ENCODE measurements around the gene PIK3C2G.

The PIK3C2G gene

GRCh38 chr12:18358930-18359329 is 97.6 kb downstream of the PIK3C2G start:
- no peak overlapping the region for H3K4me2 ChIP-seq
- no peak overlapping the region for H3K4me3 ChIP-seq
- no peaks in the 10 kb centered on the region for H3K27me3 ChIP-seq
- peaks cover 0 to 7% (median 0%) of the 10 kb centered on the region in 11 experiments; a peak in 1 of 22 replicates for H3K9me3 ChIP-seq (replicated peaks in 1 of 11)
- H3K4me1 ChIP-seq, result no peaks in the 10 kb centered on the region
- no peak overlapping the region for H3K9ac ChIP-seq
- H4K20me1 ChIP-seq, result no peaks in the 10 kb centered on the region
- no peak for TF ChIP-seq Cebpa-rat (IDR thresholded peaks at IDR 0.05)
- H3K27ac ChIP-seq, result no peak overlapping the region
- no peaks in the 10 kb centered on the region for H3K36me3 ChIP-seq

GRCh38 chr12:18361433-18361832 is 100.1 kb downstream of the PIK3C2G start:
- Histone ChIP-seq H3K27me3 (no peaks in the 10 kb centered on the region), H3K4me3 (no peak overlapping the region), H3K9ac (no peak overlapping the region), H3K27ac (no peak overlapping the region), H3K4me2 (no peak overlapping the region), H4K20me1 (no peaks in the 10 kb centered on the region), H3K9me3 (replicated peaks in 1 of 11) (no peaks in the 10 kb centered on the region), H3K4me1 (no peaks in the 10 kb centered on the region), H3K36me3 (no peaks in the 10 kb centered on the region)
- no peak for TF ChIP-seq Cebpa-rat (IDR thresholded peaks at IDR 0.05)

GRCh38 chr12:18363321-18363720 is 102.0 kb downstream of the PIK3C2G start:
- Histone ChIP-seq H3K9me3 (replicated peaks in 1 of 11) (no peaks in the 10 kb centered on the region), H3K9ac (no peak overlapping the region), H3K4me2 (no peak overlapping the region), H3K27me3 (no peaks in the 10 kb centered on the region), H4K20me1 (no peaks in the 10 kb centered on the region), H3K27ac (no peak overlapping the region), H3K4me3 (no peak overlapping the region), H3K4me1 (no peaks in the 10 kb centered on the region), H3K36me3 (no peaks in the 10 kb centered on the region)
- no peak for TF ChIP-seq Cebpa-rat (IDR thresholded peaks at IDR 0.05)

- TF ChIP-seq Cebpa-rat (IDR thresholded peaks at IDR 0.05), result no peak
- H3K9ac ChIP-seq, result no peak overlapping the region
These were observed 107.3 kb downstream of the PIK3C2G start for GRCh38 chr12:18368594-18368993.

GRCh38 chr12:18373181-18373580 is 111.9 kb downstream of the PIK3C2G start:
- H3K4me1 ChIP-seq, result 0 out of 20 replicates have a peak, but pooled peaks cover 0 to 7% (median 0%) of the 10 kb centered on the region in 10 experiments
- TF ChIP-seq Cebpa-rat (IDR thresholded peaks at IDR 0.05), result no peak

More at GRCh38 chr12:18368594-18368993, 107.3 kb downstream of the PIK3C2G start:
- Histone ChIP-seq H3K27me3 (no peaks in the 10 kb centered on the region), H3K4me1 (0 out of 20 replicates have a peak, but pooled peaks cover 0 to 7% (median 0%) of the 10 kb centered on the region in 10 experiments), H3K4me3 (no peak overlapping the region), H3K27ac (no peak overlapping the region), H3K4me2 (no peak overlapping the region), H3K9me3 (replicated peaks in 1 of 11) (no peaks in the 10 kb centered on the region), H3K36me3 (no peaks in the 10 kb centered on the region), H4K20me1 (no peaks in the 10 kb centered on the region)

GRCh38 chr12:18375131-18375530 is 113.8 kb downstream of the PIK3C2G start:
- H3K27me3 ChIP-seq, result no peaks in the 10 kb centered on the region
- H3K4me1 ChIP-seq, result 0 out of 20 replicates have a peak, but pooled peaks cover 0 to 7% (median 0%) of the 10 kb centered on the region in 10 experiments
- no peaks in the 10 kb centered on the region for H4K20me1 ChIP-seq
- H3K36me3 ChIP-seq, result no peaks in the 10 kb centered on the region
- TF ChIP-seq Cebpa-rat (IDR thresholded peaks at IDR 0.05), result no peak
- no peak overlapping the region for H3K27ac ChIP-seq
- H3K4me3 ChIP-seq, result no peak overlapping the region
- no peak overlapping the region for H3K4me2 ChIP-seq
- H3K9me3 ChIP-seq (replicated peaks in 1 of 11), result peaks cover 0 to 25% (median 9%) of the 10 kb centered on the region in 11 experiments; a peak in 9 of 22 replicates
- no peak overlapping the region for H3K9ac ChIP-seq

More at GRCh38 chr12:18373181-18373580, 111.9 kb downstream of the PIK3C2G start:
- Histone ChIP-seq H3K27me3 (no peaks in the 10 kb centered on the region), H3K9ac (no peak overlapping the region), H3K9me3 (replicated peaks in 1 of 11) (peaks cover 0 to 25% (median 9%) of the 10 kb centered on the region in 11 experiments; a peak in 9 of 22 replicates), H4K20me1 (no peaks in the 10 kb centered on the region), H3K36me3 (no peaks in the 10 kb centered on the region), H3K4me2 (no peak overlapping the region), H3K4me3 (no peak overlapping the region), H3K27ac (no peak overlapping the region)

GRCh38 chr12:18375583-18375982 is 114.3 kb downstream of the PIK3C2G start:
- no peaks in the 10 kb centered on the region for H4K20me1 ChIP-seq
- H3K4me3 ChIP-seq, result no peak overlapping the region
- H3K27me3 ChIP-seq, result no peaks in the 10 kb centered on the region

GRCh38 chr12:18382236-18382885 is 121.0 kb downstream of the PIK3C2G start:
- no peak overlapping the region for H3K27ac ChIP-seq
- no peaks in the 10 kb centered on the region for H3K36me3 ChIP-seq
- H3K4me1 ChIP-seq, result peaks cover 0 to 11% (median 8%) of the 10 kb centered on the region in 10 experiments; a peak in 12 of 20 replicates
- no peaks in the 10 kb centered on the region for H4K20me1 ChIP-seq
- no peak for TF ChIP-seq Cebpa-rat (IDR thresholded peaks at IDR 0.05)
- no peak overlapping the region for H3K9ac ChIP-seq
- H3K4me2 ChIP-seq, result no peak overlapping the region
- no peaks in the 10 kb centered on the region for H3K27me3 ChIP-seq
- peaks cover 0 to 6% (median 0%) of the 10 kb centered on the region in 11 experiments; a peak in 3 of 22 replicates for H3K9me3 ChIP-seq (replicated peaks in 1 of 11)
- H3K4me3 ChIP-seq, result no peak overlapping the region

More at GRCh38 chr12:18375583-18375982, 114.3 kb downstream of the PIK3C2G start:
- TF ChIP-seq Cebpa-rat (IDR thresholded peaks at IDR 0.05), result no peak
- Histone ChIP-seq H3K36me3 (no peaks in the 10 kb centered on the region), H3K4me2 (no peak overlapping the region), H3K9ac (no peak overlapping the region), H3K4me1 (0 out of 20 replicates have a peak, but pooled peaks cover 0 to 7% (median 0%) of the 10 kb centered on the region in 10 experiments), H3K27ac (no peak overlapping the region), H3K9me3 (replicated peaks in 1 of 11) (peaks cover 0 to 25% (median 9%) of the 10 kb centered on the region in 11 experiments; a peak in 9 of 22 replicates)

GRCh38 chr12:18383203-18383602 is 121.9 kb downstream of the PIK3C2G start:
- no peak overlapping the region for H3K9ac ChIP-seq
- H3K9me3 ChIP-seq (replicated peaks in 1 of 11), result peaks cover 0 to 8% (median 0%) of the 10 kb centered on the region in 11 experiments; a peak in 5 of 22 replicates
- H3K4me3 ChIP-seq, result no peak overlapping the region
- no peaks in the 10 kb centered on the region for H4K20me1 ChIP-seq
- peaks cover 0 to 12% (median 9%) of the 10 kb centered on the region in 10 experiments; a peak in 12 of 20 replicates for H3K4me1 ChIP-seq
- no peak overlapping the region for H3K27ac ChIP-seq
- H3K4me2 ChIP-seq, result no peak overlapping the region
- H3K36me3 ChIP-seq, result no peaks in the 10 kb centered on the region
- TF ChIP-seq Cebpa-rat (IDR thresholded peaks at IDR 0.05), result no peak
- no peaks in the 10 kb centered on the region for H3K27me3 ChIP-seq

All from BLaER1 treated with 17β-estradiol and CSF1 and Interleukin-3, amounts not matched to agents 10 nM and 100 nM (cell line).